GM10266 (cell line): ENCODE measurements around the gene CARS2.

Experiments
- DNase-seq: peaks from one replicate; pipeline ENCODE4 v3.0.0; 2012; ENCODE audit errors: extremely low spot score
- TF ChIP-seq, protein P1 (sequence below): IDR thresholded peaks from 2 replicates; pipeline ENCODE4 v1.5.1; 2012; ENCODE audit warnings: mild to moderate bottlenecking, low read depth; ENCODE audit not compliant: control insufficient read depth, insufficient read depth; ENCODE audit errors: missing control alignments

The CARS2 gene

DNA sequence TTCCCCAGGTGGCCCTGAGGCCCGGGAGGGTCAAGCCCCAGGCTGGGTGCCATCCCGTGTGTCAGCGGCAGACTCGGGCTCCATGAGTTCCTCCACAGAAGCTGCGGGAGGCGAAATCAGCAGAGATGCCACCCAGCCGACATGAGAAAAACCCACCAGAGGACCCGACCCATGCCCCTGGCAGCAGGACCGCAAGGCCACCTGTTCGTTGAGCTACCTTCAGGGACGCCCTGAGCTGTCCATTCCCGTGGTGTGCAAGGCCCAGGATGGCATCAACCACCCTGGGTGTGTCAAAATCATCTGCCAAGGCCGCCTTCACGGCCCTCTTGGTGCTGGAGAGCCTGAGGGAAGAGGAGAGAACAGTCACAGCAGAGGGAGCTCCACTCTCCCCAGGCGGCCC is 60.2 kb downstream of the CARS2 start:
- TF ChIP-seq, protein P1, sequence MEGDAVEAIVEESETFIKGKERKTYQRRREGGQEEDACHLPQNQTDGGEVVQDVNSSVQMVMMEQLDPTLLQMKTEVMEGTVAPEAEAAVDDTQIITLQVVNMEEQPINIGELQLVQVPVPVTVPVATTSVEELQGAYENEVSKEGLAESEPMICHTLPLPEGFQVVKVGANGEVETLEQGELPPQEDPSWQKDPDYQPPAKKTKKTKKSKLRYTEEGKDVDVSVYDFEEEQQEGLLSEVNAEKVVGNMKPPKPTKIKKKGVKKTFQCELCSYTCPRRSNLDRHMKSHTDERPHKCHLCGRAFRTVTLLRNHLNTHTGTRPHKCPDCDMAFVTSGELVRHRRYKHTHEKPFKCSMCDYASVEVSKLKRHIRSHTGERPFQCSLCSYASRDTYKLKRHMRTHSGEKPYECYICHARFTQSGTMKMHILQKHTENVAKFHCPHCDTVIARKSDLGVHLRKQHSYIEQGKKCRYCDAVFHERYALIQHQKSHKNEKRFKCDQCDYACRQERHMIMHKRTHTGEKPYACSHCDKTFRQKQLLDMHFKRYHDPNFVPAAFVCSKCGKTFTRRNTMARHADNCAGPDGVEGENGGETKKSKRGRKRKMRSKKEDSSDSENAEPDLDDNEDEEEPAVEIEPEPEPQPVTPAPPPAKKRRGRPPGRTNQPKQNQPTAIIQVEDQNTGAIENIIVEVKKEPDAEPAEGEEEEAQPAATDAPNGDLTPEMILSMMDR = no peak
- DNase-seq = no peak

DNA sequence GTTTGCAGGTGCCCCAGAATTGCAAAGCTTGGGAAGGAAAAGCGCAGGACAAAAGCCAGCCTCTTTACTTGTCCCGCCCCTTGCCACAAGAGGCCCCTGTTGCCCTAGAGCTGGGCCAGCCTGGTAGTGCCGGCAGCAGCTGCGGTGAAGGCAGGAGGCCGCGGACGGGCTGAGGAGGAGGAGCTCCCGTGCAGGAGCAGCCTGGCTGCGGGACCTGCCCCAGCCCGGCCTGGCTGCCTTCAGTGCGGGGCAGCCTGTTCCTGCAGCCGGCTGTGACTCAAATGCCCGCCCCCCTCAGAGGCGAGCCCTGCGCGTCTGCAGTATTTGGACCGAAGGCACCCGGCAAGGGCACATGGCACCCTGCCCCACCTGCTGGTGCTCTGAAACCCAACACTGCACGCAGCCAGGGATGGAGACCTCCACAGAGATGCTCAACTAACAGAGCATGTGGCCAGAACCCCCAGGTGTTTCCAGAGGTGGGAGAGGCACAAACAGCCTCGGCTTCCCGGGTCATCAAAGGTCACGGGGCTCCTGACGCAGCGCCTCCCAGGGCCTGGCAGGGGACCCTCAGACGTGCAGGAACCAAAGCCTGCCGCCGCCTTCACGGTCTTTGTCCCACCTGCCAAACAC is 60.9 kb downstream of the CARS2 start:
- DNase-seq = peak; percentile 62
- TF ChIP-seq, protein P1 = peak; percentile 31

DNA sequence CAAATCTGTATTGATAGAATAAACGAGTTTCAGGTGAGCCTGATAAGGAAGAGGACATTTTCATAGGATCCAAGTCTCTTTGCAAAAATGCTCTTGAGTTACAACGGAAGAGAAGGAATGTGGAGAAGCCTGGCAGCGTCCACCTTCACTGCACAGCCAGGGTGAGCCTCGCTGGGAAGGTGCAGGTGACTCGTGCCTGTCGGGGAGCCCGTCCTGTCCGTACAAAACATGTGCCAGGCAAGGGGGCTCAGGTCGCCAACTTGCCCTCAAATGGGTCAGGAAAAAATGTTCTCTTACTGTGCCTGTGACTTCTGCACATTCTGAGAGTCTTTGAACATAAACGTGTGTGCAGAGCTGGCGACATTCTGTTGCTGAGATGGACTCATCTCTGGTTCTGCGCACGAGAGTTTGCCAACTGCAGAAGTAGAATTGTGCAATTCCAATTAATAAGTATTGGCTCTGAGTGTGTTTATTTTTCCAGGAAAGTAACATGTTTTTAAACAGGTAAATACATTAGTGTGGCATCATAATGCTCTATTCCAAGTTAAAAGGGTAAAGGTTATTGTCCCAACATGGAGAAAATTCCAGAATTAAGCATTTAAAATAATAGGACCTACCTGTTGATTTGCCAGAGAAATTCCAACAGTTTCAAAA is 62.0 kb downstream of the CARS2 start:
- TF ChIP-seq, protein P1 = no peak
- DNase-seq = no peak

DNA sequence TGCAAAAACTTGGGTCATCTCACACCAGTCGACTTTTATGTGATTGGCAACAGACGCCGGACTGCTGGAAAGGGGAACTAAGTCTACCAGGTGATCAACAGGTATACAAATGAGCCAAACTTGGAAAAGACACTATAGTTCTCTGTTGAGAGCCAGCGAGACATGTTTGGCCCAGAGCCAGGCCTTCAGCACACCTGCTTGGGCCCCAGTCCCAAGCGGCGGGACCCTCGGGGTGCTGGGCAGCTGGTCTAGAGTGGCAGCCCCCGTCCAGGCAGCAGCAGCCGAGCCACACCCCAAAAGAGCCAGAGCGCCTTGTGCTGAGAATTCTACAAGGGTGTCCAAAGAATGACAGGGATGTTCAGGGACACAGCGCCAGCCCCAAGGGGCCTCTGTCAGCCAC is 62.6 kb downstream of the CARS2 start:
- TF ChIP-seq, protein P1 = no peak

DNA sequence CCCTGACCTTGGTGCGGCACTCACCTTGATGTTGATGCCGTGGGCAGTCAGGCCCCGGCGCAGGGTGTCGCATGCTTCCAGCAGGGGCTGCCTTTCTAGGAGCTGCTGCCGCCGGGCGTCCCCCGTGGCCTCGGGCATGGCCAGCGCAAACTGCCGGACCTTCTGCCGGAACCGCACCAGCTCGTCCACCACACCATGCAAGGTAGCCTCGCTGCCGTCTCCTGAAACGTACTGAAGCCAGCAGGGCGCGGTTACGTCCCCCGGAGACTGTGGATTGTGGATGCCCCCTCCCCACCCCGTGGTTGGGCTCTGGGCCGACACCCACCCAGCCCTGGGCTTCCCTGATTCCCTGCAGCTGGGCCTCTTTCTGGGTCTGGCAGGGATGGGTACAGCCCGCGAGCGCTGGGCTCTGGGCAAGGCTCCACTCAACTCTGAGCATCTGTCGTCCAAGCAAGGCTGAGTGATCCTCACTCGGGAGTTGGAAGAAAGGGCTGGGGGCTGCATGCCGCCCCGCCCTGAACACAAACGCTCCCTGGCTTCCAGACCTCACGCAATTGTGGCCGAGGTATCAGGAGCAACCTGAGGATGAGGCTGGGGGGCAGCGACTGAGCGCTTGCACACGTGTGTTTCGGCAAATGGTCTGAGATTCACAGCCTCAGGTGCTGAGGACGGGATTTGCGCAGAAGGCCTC is 63.5 kb downstream of the CARS2 start:
- no peak for DNase-seq
- TF ChIP-seq, protein P1 = no peak

More for the DNA sequence above, 62.6 kb downstream of the CARS2 start:
- DNase-seq = no peak

DNA sequence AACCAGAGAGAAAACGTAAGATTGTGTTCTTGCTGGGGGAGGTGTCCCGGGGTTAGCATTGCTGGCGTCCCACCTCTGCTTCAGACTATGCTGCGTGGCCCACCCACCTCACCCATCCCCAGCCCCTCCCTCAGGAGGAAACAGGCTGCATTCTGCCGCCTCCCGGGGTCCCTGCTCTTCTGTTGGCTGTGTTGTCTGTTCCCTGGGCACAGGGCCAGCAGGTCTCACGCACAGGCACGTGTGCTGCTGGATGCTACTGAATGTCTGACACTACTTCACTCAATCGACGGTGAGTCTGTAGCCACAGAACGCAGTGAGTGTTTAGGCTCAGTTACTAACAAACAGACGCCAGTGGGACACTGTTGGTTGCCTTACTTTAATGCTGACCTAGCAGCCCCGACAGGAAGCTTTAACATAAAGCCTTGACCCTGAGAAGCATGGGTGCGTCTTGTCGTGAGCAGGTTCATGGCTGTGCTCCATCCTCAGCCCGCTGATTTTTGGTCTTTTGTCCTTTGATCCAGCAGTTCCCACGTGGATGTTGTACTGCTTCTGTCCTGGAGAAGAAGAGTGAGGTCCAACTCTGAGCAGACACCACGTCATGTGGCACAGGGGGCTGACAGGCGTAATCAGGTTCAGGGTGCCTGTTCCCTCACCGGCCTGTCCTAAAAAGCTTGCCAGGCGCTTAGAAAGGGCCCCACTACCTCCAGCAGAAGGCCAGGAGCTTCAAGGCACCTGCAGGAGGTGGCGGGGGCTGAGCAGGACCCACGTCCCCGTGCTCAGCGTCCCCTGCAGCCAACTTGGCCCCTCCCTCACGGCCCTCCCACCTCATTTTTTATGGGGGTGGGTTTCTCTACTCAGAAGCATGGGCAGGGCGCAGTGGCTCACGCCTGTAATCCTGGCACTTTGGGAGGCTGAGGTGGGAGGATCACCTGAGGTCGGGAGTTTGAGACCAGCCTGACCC is 64.6 kb downstream of the CARS2 start:
- TF ChIP-seq, protein P1 = no peak
- DNase-seq = no peak
